Ammon's horn (tissue), 1 donor: Measurements from ENCODE around the gene PTPRD.

Experiments
- DNase-seq: peaks from one replicate; pipeline ENCODE4 v3.0.0-alpha.2; 2016; ENCODE audit warnings: low spot score

PTPRD gene

DNA sequence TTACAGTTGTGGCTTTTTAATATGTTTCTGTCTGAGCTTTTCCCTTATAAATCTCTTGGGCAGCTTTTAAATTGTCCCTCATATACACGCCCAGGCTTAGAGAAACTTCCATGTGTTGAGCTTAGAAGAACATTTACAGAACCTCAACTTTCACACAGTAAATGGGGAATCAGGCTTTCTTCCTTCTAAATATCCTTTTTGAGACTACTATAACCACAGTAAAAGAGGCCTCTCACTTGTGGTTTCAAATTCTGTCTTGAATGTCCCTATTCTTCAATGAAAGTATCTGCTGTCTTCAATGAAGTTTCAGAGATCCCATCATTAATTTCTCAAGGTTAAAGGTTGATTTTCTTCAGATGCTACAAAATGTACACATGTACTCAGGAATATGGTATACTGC is 2224.7 kb downstream of the PTPRD start:
- DNase-seq = no peak

DNA sequence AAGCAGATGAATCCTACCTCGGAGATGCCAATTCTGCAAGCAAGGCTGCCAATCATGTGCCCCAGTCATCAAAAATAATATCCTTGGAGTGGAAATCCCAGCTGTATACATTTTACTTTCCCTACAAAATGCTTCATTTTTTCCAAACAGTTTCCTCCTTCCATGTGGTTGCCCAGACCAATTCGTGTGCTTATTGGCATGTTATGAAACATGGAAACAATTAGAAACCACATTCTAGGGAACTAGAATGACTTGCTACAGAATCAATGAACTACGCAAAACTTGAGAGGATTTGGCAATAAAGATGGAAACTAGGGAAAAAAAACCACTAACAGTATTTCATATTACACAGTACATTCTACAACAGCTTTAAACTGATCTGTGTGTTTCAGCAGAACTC is 2228.7 kb downstream of the PTPRD start:
- DNase-seq = no peak

DNA sequence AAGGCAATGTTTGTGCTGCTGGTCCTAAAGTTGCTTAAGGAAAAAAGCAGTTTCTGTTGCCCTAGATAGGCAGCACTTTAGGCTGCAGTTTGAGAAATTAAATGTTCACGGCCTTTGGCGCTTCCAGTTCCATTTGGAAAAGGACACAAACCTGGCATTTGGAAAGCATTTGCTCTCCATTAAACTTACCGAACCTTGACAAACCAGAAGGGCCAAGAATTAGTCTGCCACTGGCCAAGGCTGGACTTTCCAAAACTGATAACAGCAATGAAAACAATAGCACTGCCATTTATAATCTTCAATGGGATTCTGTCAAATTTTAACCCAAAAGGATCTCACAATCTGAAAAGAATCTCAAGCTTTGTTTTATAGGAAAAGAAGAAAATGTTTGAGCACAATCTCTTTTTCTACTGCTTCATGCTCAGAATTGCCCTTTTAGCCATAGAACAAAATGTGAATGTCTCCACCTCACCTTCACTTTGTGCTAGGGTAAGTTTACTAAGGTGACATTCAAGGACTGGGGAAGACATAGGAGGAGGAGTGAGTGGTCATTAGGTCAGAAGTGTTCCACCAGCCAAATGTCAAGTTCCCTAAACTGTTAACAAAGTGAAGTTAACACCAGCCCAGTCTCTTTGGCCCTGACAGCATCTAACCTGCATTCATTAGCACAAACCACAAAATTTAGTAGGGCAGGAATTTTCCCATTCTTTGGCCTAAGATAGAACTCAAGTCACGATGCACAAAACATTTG is 2229.8 kb downstream of the PTPRD start:
- no peak for DNase-seq

DNA sequence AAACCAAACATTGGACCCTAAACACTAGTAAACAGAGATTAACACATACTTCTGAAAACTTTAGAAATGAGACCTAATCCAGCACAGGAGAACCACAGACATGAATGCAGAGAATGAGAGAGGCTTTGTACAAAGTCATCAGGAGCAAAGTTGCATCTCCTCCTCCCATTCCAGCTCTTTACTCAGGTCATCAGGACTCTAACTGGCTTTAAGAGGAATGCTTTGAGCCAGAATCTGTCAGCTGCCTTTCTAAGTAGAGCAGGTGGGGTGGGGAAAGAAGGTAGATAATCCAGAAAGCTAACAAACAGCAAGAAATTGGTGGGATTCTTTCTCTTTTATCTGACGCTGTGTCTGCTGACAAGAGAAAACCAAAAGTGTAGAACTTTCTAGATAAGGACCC is 2230.5 kb downstream of the PTPRD start:
- no peak for DNase-seq

DNA sequence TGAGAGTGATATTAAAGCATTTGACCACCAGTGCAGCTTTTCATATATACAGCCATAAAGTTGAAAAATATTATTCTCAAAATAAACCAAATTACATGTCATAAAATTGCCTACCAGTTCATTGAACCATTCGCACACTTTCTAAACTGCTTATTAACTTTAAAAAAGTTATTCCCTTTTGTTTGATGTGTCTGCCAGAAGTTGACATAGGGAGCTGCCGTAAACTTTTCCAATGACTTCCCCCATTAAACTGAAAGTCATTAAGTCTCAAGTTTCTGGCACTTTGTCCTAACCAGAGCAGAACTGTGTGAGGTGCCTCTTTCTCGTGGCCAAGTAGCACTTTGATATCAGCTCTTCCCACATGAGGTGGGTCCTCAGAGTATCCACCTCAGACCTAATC is 2231.2 kb downstream of the PTPRD start:
- no peak for DNase-seq

DNA sequence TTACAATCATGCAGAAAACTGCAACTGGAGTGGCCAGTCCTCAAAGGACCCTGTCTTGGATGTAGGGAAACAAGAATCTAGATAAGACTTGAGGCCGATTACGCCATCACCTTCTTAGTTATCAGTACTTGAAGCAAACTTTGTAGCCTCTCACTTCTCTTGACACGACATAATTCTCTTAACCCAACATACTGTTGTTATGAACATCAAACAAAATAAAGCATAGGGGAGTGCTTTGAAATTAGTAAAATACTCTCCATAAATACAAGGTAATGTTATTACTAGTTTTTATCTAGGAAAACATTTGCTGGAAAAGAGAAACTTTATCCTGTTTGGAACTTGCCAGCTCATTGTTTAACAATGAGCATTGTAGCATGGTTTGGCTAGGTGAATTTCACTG is 2238.3 kb downstream of the PTPRD start:
- DNase-seq = no peak

DNA sequence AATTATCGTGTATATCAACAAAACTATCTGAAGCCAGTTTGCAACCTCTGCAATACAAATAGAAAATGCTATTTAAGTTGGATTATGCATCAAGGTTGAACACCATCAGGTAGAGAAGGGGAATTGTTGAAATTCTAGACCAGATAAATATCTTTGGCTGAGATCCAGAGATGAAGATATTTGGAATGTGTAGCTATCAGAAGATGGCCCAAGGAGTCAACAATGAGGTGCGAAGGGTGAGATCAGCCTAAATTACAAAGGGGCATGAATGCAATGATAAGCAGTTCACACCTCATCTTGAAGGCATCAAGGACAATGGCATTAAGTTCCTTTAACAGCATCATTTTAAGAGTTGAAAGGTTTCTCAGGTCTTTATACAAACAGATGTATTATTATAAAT is 2241.1 kb downstream of the PTPRD start:
- no peak for DNase-seq

DNA sequence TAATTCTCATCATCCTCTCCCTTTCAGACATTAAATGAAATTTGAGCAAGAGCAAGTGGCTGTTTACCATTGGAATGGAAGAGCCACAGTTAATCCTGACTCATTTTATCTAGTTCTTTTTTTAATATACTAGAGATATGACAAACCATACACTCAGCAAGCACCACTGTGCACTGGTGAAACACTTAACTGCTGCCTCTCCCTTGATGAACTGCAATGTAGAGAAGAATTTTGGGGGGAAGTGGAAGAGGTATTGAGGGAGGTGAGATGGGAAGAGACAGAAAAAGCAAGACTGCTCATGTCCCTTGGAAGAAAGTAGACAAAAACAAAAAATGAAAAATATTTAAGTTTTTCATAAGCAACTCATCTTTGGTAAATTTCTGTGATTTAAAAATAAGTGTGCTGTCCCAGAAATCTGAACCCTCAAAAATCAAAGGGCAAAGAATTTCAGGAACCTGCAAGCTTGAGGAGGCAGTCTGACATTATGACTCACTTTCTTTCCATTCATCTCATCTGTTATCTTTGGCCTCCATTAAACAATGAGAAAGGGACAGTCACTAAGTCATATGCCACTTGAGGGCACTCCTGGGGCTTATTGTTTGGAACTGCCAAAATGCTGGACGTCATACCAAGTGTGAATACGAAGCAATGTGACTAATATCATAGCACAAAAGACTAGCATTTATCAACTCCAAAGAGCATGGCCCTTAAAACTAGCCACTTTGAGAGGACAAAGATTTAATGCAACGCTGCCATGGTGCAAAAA is 2246.5 kb downstream of the PTPRD start:
- DNase-seq = no peak

DNA sequence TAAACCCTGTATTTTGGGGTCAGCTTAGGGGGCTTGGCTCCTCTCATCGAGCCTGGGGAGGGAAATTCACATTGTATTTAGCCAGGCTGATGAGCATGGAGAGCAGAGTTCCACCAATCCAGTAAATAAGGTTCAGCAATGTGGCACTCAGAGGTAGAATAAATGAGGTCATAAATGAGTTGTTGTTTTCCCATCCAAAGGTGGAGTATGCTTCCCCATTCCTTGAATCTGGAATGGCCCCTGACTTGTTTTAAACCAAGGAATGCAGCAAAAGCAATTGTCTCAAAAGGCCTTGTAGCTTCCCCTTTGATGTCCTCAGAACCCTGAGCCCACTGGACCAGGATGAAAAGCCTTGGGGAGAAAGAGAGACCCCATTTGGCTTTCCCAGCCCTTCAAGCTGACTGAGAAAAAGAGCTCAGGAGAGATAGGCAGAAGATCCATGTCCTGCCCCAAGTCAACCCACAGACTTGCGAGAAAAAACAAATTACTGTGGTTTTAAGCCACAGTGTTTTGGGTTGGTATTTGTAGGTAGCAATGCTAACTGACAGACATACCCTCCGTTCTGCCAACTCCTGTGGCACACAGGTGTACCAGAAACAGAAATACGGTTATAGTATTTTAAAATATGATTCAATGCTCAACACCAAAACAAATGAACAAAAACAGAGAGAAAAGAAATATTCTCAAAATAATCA is 2247.2 kb downstream of the PTPRD start:
- no peak for DNase-seq

DNA sequence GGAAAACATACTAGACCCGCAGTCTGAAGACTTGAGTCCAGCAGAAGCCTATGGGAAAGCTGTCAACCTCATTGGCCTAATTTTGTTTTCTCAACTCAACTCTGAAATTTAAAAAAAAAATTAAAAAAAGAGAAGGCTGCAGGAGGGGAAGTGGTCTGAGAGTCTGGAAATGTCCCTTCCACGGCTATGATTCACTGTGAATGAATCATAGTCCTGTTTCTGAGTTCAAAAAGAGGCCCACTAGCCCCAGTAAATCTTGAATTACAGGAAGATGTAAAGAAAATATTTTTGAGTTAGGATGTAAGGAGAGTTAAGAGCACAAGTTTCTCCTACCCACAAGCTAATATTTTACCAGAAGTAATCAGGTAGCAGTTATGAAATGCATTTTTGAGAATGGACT is 2247.8 kb downstream of the PTPRD start:
- no peak for DNase-seq

DNA sequence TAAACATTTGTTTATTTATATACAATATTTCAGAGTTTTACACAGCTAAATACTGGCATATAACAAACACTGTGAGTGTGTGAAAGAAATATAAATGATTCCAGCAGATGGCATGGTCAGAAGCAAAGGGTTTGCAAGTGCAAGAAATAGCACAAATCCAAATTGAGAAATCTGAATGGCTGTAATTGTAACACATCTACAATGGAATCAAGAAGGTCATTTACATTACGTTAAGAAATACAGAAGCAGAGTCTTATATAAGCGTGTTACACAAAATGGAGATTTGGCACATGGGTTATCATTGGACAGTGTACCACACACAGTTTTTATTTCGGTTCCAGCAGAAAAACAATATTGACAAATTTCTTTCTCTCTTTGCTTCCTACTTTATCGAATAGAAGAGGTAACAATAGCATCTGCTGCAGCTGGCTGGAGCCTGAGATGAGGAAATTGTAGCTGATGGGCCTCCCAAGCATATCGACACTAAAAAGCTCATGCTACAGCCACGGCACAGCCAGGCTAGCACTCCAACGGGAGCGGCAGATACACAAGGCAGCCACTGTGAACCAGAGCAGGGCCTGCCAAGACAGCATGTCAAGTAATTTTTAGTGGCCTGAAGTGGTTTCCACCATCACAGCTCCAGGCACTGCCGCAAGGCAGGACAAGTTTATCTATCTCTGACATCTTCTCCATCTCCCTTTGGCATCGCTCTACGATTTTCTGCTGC is 2248.6 kb downstream of the PTPRD start:
- DNase-seq = peak; percentile 78

DNA sequence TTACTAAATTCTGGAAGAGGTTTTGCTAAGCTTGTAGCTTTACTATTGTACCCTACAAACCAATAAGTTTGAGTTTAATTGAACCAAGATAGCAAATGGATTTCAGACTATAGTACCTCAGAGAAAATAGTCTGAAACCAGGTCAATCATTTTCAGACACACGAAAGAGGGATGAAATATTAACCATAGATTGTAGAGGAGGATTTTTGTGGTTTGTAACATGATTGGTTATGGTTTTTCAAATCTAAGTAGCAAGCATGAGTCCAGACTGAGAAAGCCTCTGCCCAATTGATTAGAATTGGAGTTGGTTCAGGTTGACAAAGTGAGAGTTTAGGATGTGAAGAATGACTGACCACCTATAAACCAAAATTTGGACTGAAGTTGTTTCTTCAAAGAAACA is 2250.6 kb downstream of the PTPRD start:
- DNase-seq = no peak

DNA sequence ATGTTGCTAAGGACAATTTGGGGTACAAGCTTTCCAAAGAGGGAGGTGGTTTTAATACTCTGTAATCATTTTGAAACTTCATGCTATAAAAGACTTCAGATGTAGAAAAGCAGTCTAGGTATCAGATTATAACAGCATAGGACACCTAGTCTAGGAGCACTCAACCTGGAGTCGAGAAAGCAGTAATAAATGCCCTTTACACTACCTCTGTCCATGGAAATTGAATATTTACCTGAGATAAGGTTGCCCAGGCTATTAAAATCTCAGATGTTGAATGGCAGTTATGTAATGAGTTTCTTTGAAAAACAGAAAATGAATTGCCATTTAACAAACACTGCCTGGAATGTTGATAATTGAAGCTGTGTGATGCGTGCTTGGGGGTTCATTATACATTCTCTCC is 2251.4 kb downstream of the PTPRD start:
- DNase-seq = no peak

DNA sequence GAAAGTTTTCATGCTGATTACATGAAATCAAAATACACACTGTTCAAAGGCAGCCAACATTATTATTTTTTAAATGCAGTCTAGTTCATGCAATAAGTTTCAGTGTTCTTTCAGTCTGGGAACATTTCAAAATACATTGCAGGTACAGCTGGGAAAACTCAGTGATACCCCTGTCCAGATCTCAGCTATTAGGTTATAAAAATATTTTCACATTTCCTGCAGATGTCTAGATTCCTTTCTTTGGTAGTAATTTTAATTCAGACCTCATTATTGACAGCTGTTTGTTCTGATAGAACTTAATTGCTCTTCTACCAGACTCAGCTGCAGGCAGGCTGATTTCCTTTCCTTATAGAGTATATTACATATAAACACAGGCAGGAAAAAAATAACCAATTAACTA is 2256.4 kb downstream of the PTPRD start:
- no peak for DNase-seq

DNA sequence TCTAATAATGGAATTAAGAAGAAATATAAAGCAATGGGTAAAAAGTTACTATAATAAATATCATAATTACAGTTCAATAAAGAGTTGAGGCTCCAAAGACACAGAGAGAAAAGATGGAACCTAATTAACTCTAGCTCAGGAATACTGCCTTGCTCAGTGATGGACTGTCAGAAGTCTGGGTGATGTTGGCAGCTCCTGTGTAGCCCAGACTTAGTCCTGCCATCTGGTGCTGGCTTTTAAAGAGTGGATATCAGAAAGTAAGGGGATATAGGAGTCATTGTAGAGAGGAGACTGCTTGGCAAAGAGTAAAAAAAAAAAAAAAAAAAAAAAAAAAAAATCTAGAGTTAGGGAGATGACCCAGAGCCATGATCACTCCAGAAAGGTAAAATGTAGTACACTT is 2261.4 kb downstream of the PTPRD start:
- no peak for DNase-seq

DNA sequence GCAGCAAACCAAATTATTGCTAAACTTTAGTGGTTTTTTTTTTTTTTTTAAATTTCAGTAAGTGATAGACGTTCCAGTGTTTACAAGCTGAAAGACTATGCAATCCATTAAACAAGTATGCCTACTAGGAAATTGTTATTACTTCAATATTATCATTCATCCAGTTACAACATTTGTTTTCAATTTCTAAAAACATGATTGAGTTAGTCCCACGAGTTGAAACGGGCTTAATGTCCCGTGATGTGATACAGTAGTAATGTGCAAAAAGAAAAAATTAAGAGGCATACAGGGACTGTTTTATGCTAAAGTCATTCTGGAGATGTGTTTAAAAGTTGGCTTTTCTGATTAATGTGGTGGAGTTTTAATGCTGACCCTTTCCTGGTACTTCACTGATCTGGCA is 2262.9 kb downstream of the PTPRD start:
- DNase-seq = no peak

DNA sequence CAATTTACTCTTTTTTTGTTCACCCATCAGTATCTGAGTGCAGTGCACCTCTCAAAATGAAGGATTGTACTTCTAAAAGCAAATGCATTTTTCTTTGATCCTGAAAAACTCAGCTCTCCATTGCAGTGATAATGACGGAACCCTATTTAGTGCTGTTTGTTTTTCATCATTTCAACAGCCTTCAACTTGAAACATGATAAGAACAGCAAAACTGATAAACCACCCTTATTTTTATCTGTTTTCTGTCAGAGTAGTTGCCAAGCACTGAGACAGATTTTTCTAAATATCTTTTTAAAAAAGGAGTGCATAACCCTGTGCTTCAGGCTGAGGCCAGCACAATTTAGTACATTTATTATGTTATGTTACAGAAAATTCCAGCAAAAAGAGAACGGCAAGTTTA is 2263.4 kb downstream of the PTPRD start:
- DNase-seq = no peak

DNA sequence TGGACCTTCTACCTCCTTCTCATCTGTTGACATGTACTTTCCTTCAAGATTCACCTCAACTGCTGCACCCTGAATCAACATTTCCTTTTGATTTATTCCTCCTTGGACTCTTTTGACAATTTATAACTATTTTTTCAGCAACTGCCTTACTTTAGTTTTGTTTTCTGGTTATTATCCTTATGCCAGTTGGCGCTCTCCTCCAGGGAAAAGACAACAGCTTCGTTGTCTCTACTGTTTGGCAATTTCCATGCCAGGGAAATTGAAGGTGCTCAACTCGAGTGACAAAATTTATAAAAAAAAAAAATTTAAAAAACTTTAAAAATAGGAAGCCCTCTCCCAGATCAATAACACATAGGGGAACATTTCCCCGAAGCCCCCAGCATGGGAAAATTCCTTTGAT is 2264.0 kb downstream of the PTPRD start:
- peak; percentile 26 for DNase-seq

DNA sequence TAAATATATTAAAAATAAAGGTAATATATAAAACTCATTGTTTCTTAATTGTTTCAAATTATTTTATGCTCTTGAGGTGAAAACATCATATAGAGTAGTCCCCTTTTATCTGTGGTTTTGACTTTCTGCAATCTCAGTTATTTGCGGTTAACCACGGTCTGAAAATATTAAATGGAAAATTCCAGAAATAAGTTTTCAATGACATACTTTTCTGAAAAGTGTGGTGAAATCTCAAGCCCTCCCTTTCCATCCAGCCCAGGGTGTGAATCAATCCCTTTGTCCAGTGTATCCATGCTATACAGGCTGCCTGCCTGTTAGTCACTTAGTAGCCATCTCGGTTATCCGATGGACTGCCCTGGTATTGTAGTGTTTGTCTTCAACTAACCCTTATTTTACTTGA is 2266.5 kb downstream of the PTPRD start:
- no peak for DNase-seq

DNA sequence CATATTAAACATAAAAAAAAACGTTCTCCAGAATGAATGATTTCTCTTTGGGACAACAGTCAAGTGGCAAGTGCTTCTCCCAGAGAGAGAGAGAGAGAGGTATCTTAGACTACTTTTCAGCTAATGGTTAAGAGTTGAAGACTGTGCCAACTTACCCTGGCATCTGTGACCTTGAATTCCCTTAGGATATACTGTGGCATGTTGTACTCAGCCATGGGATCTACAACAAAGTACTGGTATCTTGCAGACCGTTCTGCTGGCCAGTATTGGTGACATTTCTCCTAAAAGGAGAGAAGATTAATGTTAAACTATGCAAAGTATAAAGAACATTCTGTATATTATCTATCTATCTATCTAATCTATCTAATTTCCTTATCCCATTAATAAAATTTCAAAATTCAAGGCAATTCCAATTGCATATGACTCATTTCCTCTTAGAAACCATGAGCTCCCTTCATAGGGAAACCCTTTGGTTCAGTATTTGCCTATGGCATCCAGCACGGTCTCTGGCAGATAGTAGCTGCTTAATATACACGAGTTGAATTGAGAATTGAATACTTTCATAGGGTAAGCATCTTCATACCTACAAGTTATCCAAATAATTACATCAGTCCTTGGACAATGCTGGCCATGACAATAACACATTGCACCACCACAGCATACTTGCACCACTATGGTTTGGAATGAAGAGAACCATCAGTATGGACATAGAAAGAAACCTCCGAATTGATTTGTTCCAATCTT is 2273.9 kb downstream of the PTPRD start:
- DNase-seq = no peak

DNA sequence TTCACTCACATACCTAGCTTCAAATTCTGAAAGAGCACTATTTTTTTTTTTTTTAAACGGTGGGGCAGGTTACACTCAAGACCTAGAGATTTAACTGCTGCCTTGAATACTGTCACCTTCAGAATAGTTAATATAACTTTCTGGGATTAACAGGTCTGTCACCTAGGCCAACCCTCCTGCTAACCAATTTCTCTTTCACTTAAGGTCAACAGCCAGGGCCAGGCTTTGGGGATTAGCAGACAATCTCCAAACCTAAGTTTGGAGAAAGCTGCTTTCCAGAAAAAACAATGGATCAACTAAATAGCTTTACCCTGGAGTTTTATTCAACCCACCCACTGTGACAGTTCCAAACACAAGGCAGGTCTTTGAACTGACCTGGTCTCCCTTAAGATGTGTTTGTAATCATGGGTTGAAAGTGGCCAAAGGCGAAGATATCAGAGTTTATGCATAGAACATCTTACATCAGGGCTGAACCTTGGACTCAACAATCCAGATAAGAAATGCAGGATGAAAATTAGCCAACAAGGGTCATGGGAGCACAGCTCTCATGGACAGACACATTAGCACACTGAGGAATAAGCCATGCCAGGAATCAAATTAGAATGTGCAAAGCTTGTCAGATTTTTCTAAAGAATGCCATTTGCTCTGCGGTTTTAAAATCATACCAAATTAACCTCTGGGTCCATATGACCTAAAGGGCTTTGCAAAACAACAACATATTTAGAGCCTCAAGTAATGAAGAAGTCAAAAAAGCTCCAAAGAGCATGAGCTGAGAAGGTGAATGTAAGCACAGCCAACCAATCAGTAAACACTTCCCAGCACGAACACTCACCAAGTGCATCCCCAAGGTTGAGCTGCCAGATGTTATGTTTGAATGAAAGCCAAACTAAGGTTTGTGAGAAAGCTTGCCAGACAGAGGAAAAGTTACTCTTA is 2274.7 kb downstream of the PTPRD start:
- no peak for DNase-seq
